Cardiac muscle cell (in vitro differentiated cells and primary cell): ENCODE results near the gene HM13. TPM values are rescaled to one million over a fixed set of nuclear protein-coding genes. Genes with fewer than 3 reads are reported as not detected.

Source experiments
- DNase-seq, 2 donors: peaks; one replicate each; pipeline versions ENCODE4 v3.0.0 to v3.0.0-alpha.2; 2010 to 2017; ENCODE audit warnings: low read depth in 1 of 2, low spot score in 1 of 2
- H3K27ac ChIP-seq: fragments of 200-600 bp; sonication (generic); 2 replicates; pipeline ENCODE4 v1.5.1; 2016
- H3K27me3 ChIP-seq: fragments of 200-600 bp; sonication (generic); 2 replicates; pipeline ENCODE4 v1.6.0; 2016; ENCODE audit warnings: control low read depth
- H3K36me3 ChIP-seq: fragments of 200-600 bp; sonication (generic); 2 replicates; pipeline ENCODE4 v1.5.1; 2016; ENCODE audit warnings: control low read depth
- H3K4me1 ChIP-seq: fragments of 200-600 bp; sonication (generic); 2 replicates; pipeline ENCODE4 v1.8.1; 2017; ENCODE audit warnings: low read depth, mild to moderate bottlenecking, mixed run types
- H3K4me3 ChIP-seq: fragments of 200-600 bp; sonication (generic); 2 replicates; pipeline ENCODE4 v1.5.1; 2016; ENCODE audit warnings: mild to moderate bottlenecking
- H3K9me3 ChIP-seq: fragments of 200-600 bp; sonication (generic); 2 replicates; pipeline ENCODE4 v1.5.1; 2017; ENCODE audit warnings: low read depth, mild to moderate bottlenecking, control low read depth
- polyA plus RNA-seq: library from polyadenylated mRNA; unstranded; fragments of >200 nt; fragmentation: Nextera tagmentation; extraction: Ambion mirVana; gene quantifications from 2 replicates; pipeline ENCODE4 v1.2.1, GENCODE V29; 2016
- total RNA-seq: library from RNA; depleted of rRNA; stranded (reverse); fragments of >200 nt; gene quantifications from 2 replicates; pipeline ENCODE4 v1.2.3, GENCODE V29; 2016
- TF ChIP-seq, protein P1 (sequence below): IDR thresholded peaks from 2 replicates; pipeline ENCODE4 v1.5.1; 2012; ENCODE audit warnings: low read depth, mild to moderate bottlenecking, low read length

HM13 gene
- total and polyA plus RNA-seq, 2 experiments from 2014 or later, result 49.8 to 170 TPM

DNA sequence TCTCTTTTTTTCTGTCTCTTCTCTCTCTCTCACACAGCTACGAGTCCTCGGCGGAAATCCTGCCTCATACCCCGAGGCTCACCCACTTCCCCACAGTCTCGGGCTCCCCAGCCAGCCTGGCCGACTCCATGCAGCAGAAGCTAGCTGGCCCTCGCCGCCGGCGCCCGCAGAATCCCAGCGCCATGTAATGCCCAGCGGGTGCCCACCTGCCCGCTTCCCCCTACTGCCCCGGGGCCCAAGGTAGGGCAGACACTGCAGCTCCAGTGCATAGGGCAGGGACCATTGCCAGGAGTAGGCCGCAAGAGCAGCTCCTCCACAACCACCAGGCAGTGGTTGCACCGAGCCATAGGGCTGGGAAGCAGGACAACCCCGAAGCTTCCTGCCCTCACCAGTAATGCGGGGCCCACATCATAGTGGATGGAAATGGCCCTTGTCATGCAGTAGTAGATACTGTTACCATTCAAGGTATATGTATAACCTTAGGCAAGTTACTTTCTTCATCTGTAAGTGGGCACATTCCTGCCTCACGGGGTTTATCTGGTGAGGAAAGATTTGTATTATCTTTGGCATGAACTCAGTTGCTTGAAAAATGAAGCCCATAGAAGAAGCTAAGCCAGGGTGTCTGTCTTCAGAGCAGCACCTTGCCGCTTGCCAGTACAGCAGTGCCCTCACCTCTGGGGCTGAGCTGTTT, 53.9 kb downstream of the HM13 start:
- H3K27me3 ChIP-seq, result no peaks in the 10 kb centered on the region
- TF ChIP-seq, protein P1, sequence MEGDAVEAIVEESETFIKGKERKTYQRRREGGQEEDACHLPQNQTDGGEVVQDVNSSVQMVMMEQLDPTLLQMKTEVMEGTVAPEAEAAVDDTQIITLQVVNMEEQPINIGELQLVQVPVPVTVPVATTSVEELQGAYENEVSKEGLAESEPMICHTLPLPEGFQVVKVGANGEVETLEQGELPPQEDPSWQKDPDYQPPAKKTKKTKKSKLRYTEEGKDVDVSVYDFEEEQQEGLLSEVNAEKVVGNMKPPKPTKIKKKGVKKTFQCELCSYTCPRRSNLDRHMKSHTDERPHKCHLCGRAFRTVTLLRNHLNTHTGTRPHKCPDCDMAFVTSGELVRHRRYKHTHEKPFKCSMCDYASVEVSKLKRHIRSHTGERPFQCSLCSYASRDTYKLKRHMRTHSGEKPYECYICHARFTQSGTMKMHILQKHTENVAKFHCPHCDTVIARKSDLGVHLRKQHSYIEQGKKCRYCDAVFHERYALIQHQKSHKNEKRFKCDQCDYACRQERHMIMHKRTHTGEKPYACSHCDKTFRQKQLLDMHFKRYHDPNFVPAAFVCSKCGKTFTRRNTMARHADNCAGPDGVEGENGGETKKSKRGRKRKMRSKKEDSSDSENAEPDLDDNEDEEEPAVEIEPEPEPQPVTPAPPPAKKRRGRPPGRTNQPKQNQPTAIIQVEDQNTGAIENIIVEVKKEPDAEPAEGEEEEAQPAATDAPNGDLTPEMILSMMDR, result no peak
- H3K27ac ChIP-seq, result peak overlapping the region; percentile 80
- no peak for DNase-seq
- H3K9me3 ChIP-seq, result no peaks in the 10 kb centered on the region
- peaks cover 10% of the 10 kb centered on the region for H3K36me3 ChIP-seq
- H3K4me3 ChIP-seq, result no peak overlapping the region
- H3K4me1 ChIP-seq, result peaks cover 20% of the 10 kb centered on the region

DNA sequence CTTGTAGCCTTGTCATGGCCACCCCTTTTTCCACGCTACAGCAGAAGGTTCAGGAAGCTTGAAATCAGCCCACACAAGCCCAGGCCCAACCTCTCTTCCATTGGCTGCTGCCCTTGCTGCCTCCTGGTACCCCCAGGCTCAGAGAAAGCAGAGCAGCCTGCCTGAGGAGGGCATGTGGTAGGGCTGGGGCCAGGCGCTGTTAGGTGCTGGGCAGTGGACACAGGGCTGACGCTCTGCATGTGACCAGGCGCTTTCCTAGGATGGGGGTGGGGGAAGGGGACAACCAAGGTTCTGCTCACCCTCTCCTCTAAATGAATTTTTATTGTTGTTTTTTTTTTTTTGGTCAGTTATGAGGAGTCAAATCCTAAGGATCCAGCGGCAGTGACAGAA, 54.5 kb downstream of the HM13 start:
- Histone ChIP-seq H3K9me3 (no peaks in the 10 kb centered on the region), H3K27me3 (no peaks in the 10 kb centered on the region), H3K36me3 (peaks cover 7% of the 10 kb centered on the region), H3K27ac (peak overlapping the region; percentile 80), H3K4me1 (peaks cover 20% of the 10 kb centered on the region), H3K4me3 (no peak overlapping the region)
- TF ChIP-seq, protein P1, result no peak
- no peak for DNase-seq

GRCh38 chr20:31569163-31570020, 55.1 kb downstream of the HM13 start:
- Histone ChIP-seq H3K9me3 (no peaks in the 10 kb centered on the region), H3K4me3 (no peak overlapping the region), H3K36me3 (peaks cover 1% of the 10 kb centered on the region), H3K4me1 (peaks cover 20% of the 10 kb centered on the region), H3K27me3 (no peaks in the 10 kb centered on the region), H3K27ac (peak overlapping the region; percentile 80)
- DNase-seq, result peak; percentile 58 to 62
- TF ChIP-seq, protein P1, result peak; percentile 93

- Histone ChIP-seq H3K27me3 (no peaks in the 10 kb centered on the region), H3K9me3 (no peaks in the 10 kb centered on the region), H3K4me1 (peaks cover 20% of the 10 kb centered on the region), H3K36me3 (no peaks in the 10 kb centered on the region), H3K4me3 (no peak overlapping the region), H3K27ac (peak overlapping the region; percentile 80)
- TF ChIP-seq, protein P1, result no peak
- DNase-seq, result no peak
Observed at GRCh38 chr20:31570021-31570463, 55.8 kb downstream of the HM13 start.

- Histone ChIP-seq H3K4me3 (no peak overlapping the region), H3K4me1 (peaks cover 20% of the 10 kb centered on the region), H3K9me3 (no peaks in the 10 kb centered on the region), H3K36me3 (no peaks in the 10 kb centered on the region), H3K27me3 (no peaks in the 10 kb centered on the region), H3K27ac (peak overlapping the region; percentile 80)
- DNase-seq, result no peak
- TF ChIP-seq, protein P1, result no peak
Observed at GRCh38 chr20:31570735-31571617, 56.7 kb downstream of the HM13 start.
